Measurements from ENCODE around the gene CARD8.
A peak's percentile ranks its signal among the peaks of the same experiment; 100 is the strongest.
"Not testable (repeated sequence)": the region's sequence is repeated elsewhere in the genome, so short reads cannot be mapped to it uniquely, and the experiment has no call there.

CARD8 gene

GRCh38 chr19:48239582-48240141 lies 16.1 kb downstream of the CARD8 start:
- Histone ChIP-seq H2BK15ac (replicated peaks; ENCODE audit: low read depth) (no peak overlapping the region), H3K9ac (ENCODE audit: low read length) (no peak overlapping the region), H3K27ac (ENCODE audit: low read depth, low read length) (no peak overlapping the region), H2AK5ac (ENCODE audit: low read length) (no peak overlapping the region), H2BK120ac (ENCODE audit: low read depth, low read length) (no peak overlapping the region), H3K27me3 (ENCODE audit: insufficient read depth, low read length, poor library complexity) (no peaks in the 10 kb centered on the region), H3K4me2 (ENCODE audit: low read length) (no peak overlapping the region), H4K5ac (ENCODE audit: low read length) (no peak overlapping the region), H3K36me3 (ENCODE audit: control insufficient read depth, insufficient read depth, low read length) (no peaks in the 10 kb centered on the region), H2BK5ac (ENCODE audit: low read length) (no peak overlapping the region), H3K56ac (ENCODE audit: low read length) (no peak overlapping the region), H3K4ac (ENCODE audit: low read depth, low read length) (no peak overlapping the region), H3K18ac (ENCODE audit: low read length) (no peak overlapping the region), H3K4me1 (ENCODE audit: control insufficient read depth, low read depth, low read length) (no peaks in the 10 kb centered on the region), H3K79me1 (ENCODE audit: low read length) (no peaks in the 10 kb centered on the region), H4K8ac (ENCODE audit: low read depth, low read length) (no peak overlapping the region), H3K79me2 (ENCODE audit: control insufficient read depth, insufficient read depth, low read length) (no peaks in the 10 kb centered on the region), H3K23ac (ENCODE audit: low read length) (no peak overlapping the region), H3K4me3 (ENCODE audit: low read length) (no peak overlapping the region)
- no peak for DNase-seq
- WGBS (ENCODE audit: extremely low coverage, insufficient coverage, low lambda C conversion rate), result no CpG with 5 or more reads among the region's 9 CpGs

GRCh38 chr19:48239120-48239519 lies 16.6 kb downstream of the CARD8 start:
- Histone ChIP-seq H3K18ac (ENCODE audit: low read length) (no peak overlapping the region), H3K79me1 (ENCODE audit: low read length) (no peaks in the 10 kb centered on the region), H3K4ac (ENCODE audit: low read depth, low read length) (no peak overlapping the region), H3K4me1 (ENCODE audit: control insufficient read depth, low read depth, low read length) (no peaks in the 10 kb centered on the region), H3K56ac (ENCODE audit: low read length) (no peak overlapping the region), H2AK5ac (ENCODE audit: low read length) (no peak overlapping the region), H2BK5ac (ENCODE audit: low read length) (no peak overlapping the region), H3K36me3 (ENCODE audit: control insufficient read depth, insufficient read depth, low read length) (no peaks in the 10 kb centered on the region), H4K5ac (ENCODE audit: low read length) (no peak overlapping the region), H3K4me3 (ENCODE audit: low read length) (no peak overlapping the region), H4K8ac (ENCODE audit: low read depth, low read length) (no peak overlapping the region), H2BK120ac (ENCODE audit: low read depth, low read length) (no peak overlapping the region), H2BK15ac (replicated peaks; ENCODE audit: low read depth) (no peak overlapping the region), H3K23ac (ENCODE audit: low read length) (no peak overlapping the region), H3K9ac (ENCODE audit: low read length) (no peak overlapping the region), H3K4me2 (ENCODE audit: low read length) (no peak overlapping the region), H3K27ac (ENCODE audit: low read depth, low read length) (no peak overlapping the region), H3K27me3 (ENCODE audit: insufficient read depth, low read length, poor library complexity) (no peaks in the 10 kb centered on the region), H3K79me2 (ENCODE audit: control insufficient read depth, insufficient read depth, low read length) (no peaks in the 10 kb centered on the region)
- DNase-seq, result no peak
- WGBS (ENCODE audit: extremely low coverage, insufficient coverage, low lambda C conversion rate), result no CpG with 5 or more reads among the region's 6 CpGs

- no peak overlapping the region for H2BK15ac ChIP-seq (replicated peaks; ENCODE audit: low read depth)
- H3K4me1 ChIP-seq (ENCODE audit: control insufficient read depth, low read depth, low read length), result no peaks in the 10 kb centered on the region
- no peak overlapping the region for H2AK5ac ChIP-seq (ENCODE audit: low read length)
- H4K5ac ChIP-seq (ENCODE audit: low read length), result no peak overlapping the region
- no peak overlapping the region for H2BK120ac ChIP-seq (ENCODE audit: low read depth, low read length)
- no peaks in the 10 kb centered on the region for H3K79me2 ChIP-seq (ENCODE audit: control insufficient read depth, insufficient read depth, low read length)
- no peak overlapping the region for H3K4me2 ChIP-seq (ENCODE audit: low read length)
- no peak overlapping the region for H3K9ac ChIP-seq (ENCODE audit: low read length)
- peak; percentile 41 for DNase-seq
- no peak overlapping the region for H3K18ac ChIP-seq (ENCODE audit: low read length)
- no CpG with 5 or more reads among the region's 3 CpGs for WGBS (ENCODE audit: extremely low coverage, insufficient coverage, low lambda C conversion rate)
- no peak overlapping the region for H3K56ac ChIP-seq (ENCODE audit: low read length)
- H4K8ac ChIP-seq (ENCODE audit: low read depth, low read length), result no peak overlapping the region
- H3K4me3 ChIP-seq (ENCODE audit: low read length), result no peak overlapping the region
- no peak overlapping the region for H2BK5ac ChIP-seq (ENCODE audit: low read length)
- no peaks in the 10 kb centered on the region for H3K79me1 ChIP-seq (ENCODE audit: low read length)
- H3K27ac ChIP-seq (ENCODE audit: low read depth, low read length), result no peak overlapping the region
- H3K36me3 ChIP-seq (ENCODE audit: control insufficient read depth, insufficient read depth, low read length), result no peaks in the 10 kb centered on the region
- H3K4ac ChIP-seq (ENCODE audit: low read depth, low read length), result no peak overlapping the region
- H3K27me3 ChIP-seq (ENCODE audit: insufficient read depth, low read length, poor library complexity), result no peaks in the 10 kb centered on the region
- H3K23ac ChIP-seq (ENCODE audit: low read length), result no peak overlapping the region
Observed at GRCh38 chr19:48237057-48237456, 18.7 kb downstream of the CARD8 start.

GRCh38 chr19:48230555-48231129 lies 25.1 kb downstream of the CARD8 start:
- Histone ChIP-seq H2BK5ac (ENCODE audit: low read length) (no peak overlapping the region), H3K36me3 (ENCODE audit: control insufficient read depth, insufficient read depth, low read length) (peaks cover 2% of the 10 kb centered on the region), H4K8ac (ENCODE audit: low read depth, low read length) (no peak overlapping the region), H3K27ac (ENCODE audit: low read depth, low read length) (no peak overlapping the region), H3K4me3 (ENCODE audit: low read length) (no peak overlapping the region), H3K4me1 (ENCODE audit: control insufficient read depth, low read depth, low read length) (no peaks in the 10 kb centered on the region), H2BK15ac (replicated peaks; ENCODE audit: low read depth) (no peak overlapping the region), H3K4ac (ENCODE audit: low read depth, low read length) (no peak overlapping the region), H3K23ac (ENCODE audit: low read length) (no peak overlapping the region), H3K56ac (ENCODE audit: low read length) (no peak overlapping the region), H3K4me2 (ENCODE audit: low read length) (no peak overlapping the region), H2AK5ac (ENCODE audit: low read length) (no peak overlapping the region), H3K79me1 (ENCODE audit: low read length) (no peaks in the 10 kb centered on the region), H4K5ac (ENCODE audit: low read length) (no peak overlapping the region), H2BK120ac (ENCODE audit: low read depth, low read length) (no peak overlapping the region), H3K9ac (ENCODE audit: low read length) (no peak overlapping the region), H3K18ac (ENCODE audit: low read length) (no peak overlapping the region), H3K27me3 (ENCODE audit: insufficient read depth, low read length, poor library complexity) (no peaks in the 10 kb centered on the region), H3K79me2 (ENCODE audit: control insufficient read depth, insufficient read depth, low read length) (no peaks in the 10 kb centered on the region)
- WGBS (ENCODE audit: extremely low coverage, insufficient coverage, low lambda C conversion rate), result no CpG with 5 or more reads among the region's 19 CpGs
- DNase-seq, result no peak

- H2AK5ac ChIP-seq (ENCODE audit: low read length), result no peak overlapping the region
- H4K5ac ChIP-seq (ENCODE audit: low read length), result no peak overlapping the region
- H3K4me1 ChIP-seq (ENCODE audit: control insufficient read depth, low read depth, low read length), result no peaks in the 10 kb centered on the region
- no peak overlapping the region for H3K27ac ChIP-seq (ENCODE audit: low read depth, low read length)
- H3K56ac ChIP-seq (ENCODE audit: low read length), result no peak overlapping the region
- no peak overlapping the region for H2BK15ac ChIP-seq (replicated peaks; ENCODE audit: low read depth)
- 100% methylated on average over 1 of the region's 5 CpGs for WGBS (ENCODE audit: extremely low coverage, insufficient coverage, low lambda C conversion rate)
- no peak overlapping the region for H3K4ac ChIP-seq (ENCODE audit: low read depth, low read length)
- no peak overlapping the region for H3K9ac ChIP-seq (ENCODE audit: low read length)
- H3K27me3 ChIP-seq (ENCODE audit: insufficient read depth, low read length, poor library complexity), result no peaks in the 10 kb centered on the region
- H2BK120ac ChIP-seq (ENCODE audit: low read depth, low read length), result no peak overlapping the region
- no peaks in the 10 kb centered on the region for H3K36me3 ChIP-seq (ENCODE audit: control insufficient read depth, insufficient read depth, low read length)
- H3K79me2 ChIP-seq (ENCODE audit: control insufficient read depth, insufficient read depth, low read length), result no peaks in the 10 kb centered on the region
- no peak overlapping the region for H4K8ac ChIP-seq (ENCODE audit: low read depth, low read length)
- no peak overlapping the region for H3K18ac ChIP-seq (ENCODE audit: low read length)
- no peak overlapping the region for H2BK5ac ChIP-seq (ENCODE audit: low read length)
- DNase-seq, result no peak
- no peak overlapping the region for H3K4me3 ChIP-seq (ENCODE audit: low read length)
- no peak overlapping the region for H3K4me2 ChIP-seq (ENCODE audit: low read length)
- H3K79me1 ChIP-seq (ENCODE audit: low read length), result no peaks in the 10 kb centered on the region
- H3K23ac ChIP-seq (ENCODE audit: low read length), result no peak overlapping the region
Observed at GRCh38 chr19:48221628-48222027, 34.1 kb downstream of the CARD8 start.

- H3K27me3 ChIP-seq (ENCODE audit: insufficient read depth, low read length, poor library complexity); H2BK120ac ChIP-seq (ENCODE audit: low read depth, low read length); H2AK5ac ChIP-seq (ENCODE audit: low read length); H3K4ac ChIP-seq (ENCODE audit: low read depth, low read length); H4K5ac ChIP-seq (ENCODE audit: low read length); H3K79me1 ChIP-seq (ENCODE audit: low read length); DNase-seq; H3K27ac ChIP-seq (ENCODE audit: low read depth, low read length); H3K4me3 ChIP-seq (ENCODE audit: low read length); H3K4me1 ChIP-seq (ENCODE audit: control insufficient read depth, low read depth, low read length); H3K79me2 ChIP-seq (ENCODE audit: control insufficient read depth, insufficient read depth, low read length); H4K8ac ChIP-seq (ENCODE audit: low read depth, low read length); H3K36me3 ChIP-seq (ENCODE audit: control insufficient read depth, insufficient read depth, low read length); H2BK15ac ChIP-seq (replicated peaks; ENCODE audit: low read depth); H3K56ac ChIP-seq (ENCODE audit: low read length); H3K18ac ChIP-seq (ENCODE audit: low read length); H3K4me2 ChIP-seq (ENCODE audit: low read length); H3K23ac ChIP-seq (ENCODE audit: low read length); H3K9ac ChIP-seq (ENCODE audit: low read length); H2BK5ac ChIP-seq (ENCODE audit: low read length): not testable (repeated sequence)
- WGBS (ENCODE audit: extremely low coverage, insufficient coverage, low lambda C conversion rate), result no CpG with 5 or more reads among the region's 3 CpGs
Observed at GRCh38 chr19:48220784-48221183, 34.9 kb downstream of the CARD8 start.
